ENCODE results near the gene FOXP1. TPM values are rescaled to one million over a fixed set of nuclear protein-coding genes. Genes with fewer than 3 reads are reported as not detected.

Gene FOXP1
- total RNA-seq, 4 donors from 2014 or later = 54.2 to 152 (median 129) TPM

DNA sequence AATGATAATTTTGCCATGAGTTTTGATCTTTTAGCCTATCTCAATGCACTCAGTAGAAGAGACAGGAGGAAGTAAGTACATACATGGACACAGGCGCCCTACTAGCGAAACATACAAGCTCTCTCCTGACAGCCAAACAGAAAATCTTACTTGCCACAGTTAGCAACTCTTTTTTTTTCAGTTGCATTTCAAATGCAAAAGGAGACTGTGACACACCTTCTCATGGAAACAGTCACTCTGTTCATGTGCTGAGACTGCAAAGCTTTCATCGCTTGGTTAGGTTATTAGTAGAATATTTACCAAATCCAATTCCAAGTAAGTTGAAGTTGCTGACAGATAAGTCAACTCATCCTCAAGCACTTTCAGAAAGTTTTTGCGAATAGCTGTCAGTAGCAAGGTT is 223.3 kb downstream of the FOXP1 start:
- Histone ChIP-seq H3K4me1 (no peaks in the 10 kb centered on the region), H3K9me3 (no peaks in the 10 kb centered on the region), H3K27ac (no peak overlapping the region), H3K36me3 (no peaks in the 10 kb centered on the region), H3K27me3 (no peaks in the 10 kb centered on the region), H3K4me3 (no peak overlapping the region)
- TF ChIP-seq, protein P1, sequence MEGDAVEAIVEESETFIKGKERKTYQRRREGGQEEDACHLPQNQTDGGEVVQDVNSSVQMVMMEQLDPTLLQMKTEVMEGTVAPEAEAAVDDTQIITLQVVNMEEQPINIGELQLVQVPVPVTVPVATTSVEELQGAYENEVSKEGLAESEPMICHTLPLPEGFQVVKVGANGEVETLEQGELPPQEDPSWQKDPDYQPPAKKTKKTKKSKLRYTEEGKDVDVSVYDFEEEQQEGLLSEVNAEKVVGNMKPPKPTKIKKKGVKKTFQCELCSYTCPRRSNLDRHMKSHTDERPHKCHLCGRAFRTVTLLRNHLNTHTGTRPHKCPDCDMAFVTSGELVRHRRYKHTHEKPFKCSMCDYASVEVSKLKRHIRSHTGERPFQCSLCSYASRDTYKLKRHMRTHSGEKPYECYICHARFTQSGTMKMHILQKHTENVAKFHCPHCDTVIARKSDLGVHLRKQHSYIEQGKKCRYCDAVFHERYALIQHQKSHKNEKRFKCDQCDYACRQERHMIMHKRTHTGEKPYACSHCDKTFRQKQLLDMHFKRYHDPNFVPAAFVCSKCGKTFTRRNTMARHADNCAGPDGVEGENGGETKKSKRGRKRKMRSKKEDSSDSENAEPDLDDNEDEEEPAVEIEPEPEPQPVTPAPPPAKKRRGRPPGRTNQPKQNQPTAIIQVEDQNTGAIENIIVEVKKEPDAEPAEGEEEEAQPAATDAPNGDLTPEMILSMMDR (IDR thresholded peaks at IDR 0.05) = no peak
- TF ChIP-seq POLR2A (IDR thresholded peaks at IDR 0.05) = no peak
- intact Hi-C loops (cut with DNase I; ENCODE audit: low total_unique reads) = no loop called here
- no peak for DNase-seq

DNA sequence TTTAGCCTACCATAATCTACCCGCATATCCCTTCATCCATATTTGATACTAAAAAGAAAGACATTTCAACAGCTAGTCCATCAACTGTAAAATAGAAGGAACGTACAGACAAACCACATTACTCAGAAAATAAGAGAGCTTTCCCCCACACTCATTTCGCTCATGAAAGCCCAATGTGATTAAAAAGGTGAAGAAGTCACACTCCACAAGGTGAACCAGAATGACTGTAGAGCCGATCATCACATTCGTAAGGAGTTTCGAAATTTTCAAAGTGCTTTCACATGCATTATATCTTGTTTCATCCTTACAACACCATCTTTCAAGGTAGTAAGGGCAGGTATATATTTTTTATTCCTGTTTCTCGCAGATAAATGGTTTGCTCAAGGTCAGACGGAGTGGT is 225.3 kb downstream of the FOXP1 start:
- Histone ChIP-seq H3K27ac (no peak overlapping the region), H3K36me3 (no peaks in the 10 kb centered on the region), H3K4me1 (no peaks in the 10 kb centered on the region), H3K9me3 (no peaks in the 10 kb centered on the region), H3K4me3 (no peak overlapping the region), H3K27me3 (no peaks in the 10 kb centered on the region)
- no peak for DNase-seq
- TF ChIP-seq, protein P1 (IDR thresholded peaks at IDR 0.05) = no peak
- no peak for TF ChIP-seq POLR2A (IDR thresholded peaks at IDR 0.05)
- intact Hi-C loops (cut with DNase I; ENCODE audit: low total_unique reads) = no loop called here

DNA sequence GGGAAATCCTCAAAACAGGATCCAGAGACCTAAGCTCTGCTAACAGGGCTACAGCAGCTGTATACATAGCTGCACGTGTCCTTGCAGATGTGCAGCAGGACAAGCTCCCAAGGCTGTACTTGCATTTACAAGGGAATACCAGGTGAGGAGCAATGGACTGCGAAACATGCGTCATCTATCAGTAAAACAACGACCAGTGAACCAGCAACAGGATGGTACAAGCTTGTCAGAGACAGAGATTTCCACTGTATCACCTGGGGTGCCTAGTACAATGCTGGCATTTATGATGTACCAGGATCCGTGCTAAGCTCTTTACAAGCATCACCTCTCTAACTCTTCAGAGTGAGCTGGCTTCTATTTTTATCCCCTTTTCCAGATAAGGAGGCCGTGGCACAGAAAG is 227.3 kb downstream of the FOXP1 start:
- H3K36me3 ChIP-seq = no peaks in the 10 kb centered on the region
- no peaks in the 10 kb centered on the region for H3K4me1 ChIP-seq
- no peak overlapping the region for H3K4me3 ChIP-seq
- TF ChIP-seq, protein P1 (IDR thresholded peaks at IDR 0.05) = no peak
- no peak for TF ChIP-seq POLR2A (IDR thresholded peaks at IDR 0.05)
- H3K27ac ChIP-seq = no peak overlapping the region
- no peaks in the 10 kb centered on the region for H3K9me3 ChIP-seq
- intact Hi-C loops (cut with DNase I; ENCODE audit: low total_unique reads) = no loop called here
- no peaks in the 10 kb centered on the region for H3K27me3 ChIP-seq
- no peak for DNase-seq

DNA sequence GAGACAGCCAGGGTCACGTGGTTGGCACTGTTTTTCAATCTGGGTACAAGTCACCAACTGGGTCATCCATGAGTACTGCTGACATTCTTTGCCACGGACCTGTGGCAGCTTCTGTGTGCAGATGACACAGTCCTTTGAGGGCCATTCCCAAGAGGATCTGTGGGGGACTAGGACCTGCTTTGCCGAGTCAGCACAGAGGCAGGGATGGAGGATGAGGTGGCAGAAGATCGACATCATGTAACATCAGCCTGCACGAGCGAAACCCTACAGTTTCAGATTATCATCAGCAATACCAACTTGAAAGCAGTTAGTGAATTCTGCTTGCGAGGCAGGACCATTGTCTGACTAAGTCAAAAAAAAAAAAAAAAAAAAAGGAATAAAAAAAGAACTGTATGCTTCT is 227.7 kb downstream of the FOXP1 start:
- Histone ChIP-seq H3K36me3 (no peaks in the 10 kb centered on the region), H3K27ac (no peak overlapping the region), H3K9me3 (no peaks in the 10 kb centered on the region), H3K4me1 (no peaks in the 10 kb centered on the region), H3K4me3 (no peak overlapping the region), H3K27me3 (no peaks in the 10 kb centered on the region)
- TF ChIP-seq, protein P1 (IDR thresholded peaks at IDR 0.05) = no peak
- TF ChIP-seq POLR2A (IDR thresholded peaks at IDR 0.05) = no peak
- DNase-seq = no peak
- intact Hi-C loops (cut with DNase I; ENCODE audit: low total_unique reads) = no loop called here

DNA sequence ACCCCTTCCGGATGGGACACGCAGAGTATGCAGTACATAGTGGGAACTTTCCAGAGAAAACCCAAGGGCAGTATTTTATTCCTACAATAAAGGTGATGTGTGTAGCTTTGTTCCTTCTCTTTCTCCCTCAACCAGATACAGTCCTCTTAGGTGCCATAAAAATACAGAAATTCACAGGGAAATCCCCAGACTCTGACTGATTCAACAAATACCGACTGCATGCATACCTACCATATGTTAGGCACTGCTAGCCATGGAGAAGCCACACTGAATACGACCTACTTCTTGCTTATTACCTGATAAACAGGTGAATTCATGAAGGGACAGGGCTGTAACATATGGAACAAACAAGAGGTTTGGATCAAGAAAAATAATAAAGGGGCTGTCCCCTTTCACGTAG is 228.5 kb downstream of the FOXP1 start:
- no peaks in the 10 kb centered on the region for H3K9me3 ChIP-seq
- H3K4me1 ChIP-seq = no peaks in the 10 kb centered on the region
- no peak for DNase-seq
- intact Hi-C loops (cut with DNase I; ENCODE audit: low total_unique reads) = no loop called here
- H3K36me3 ChIP-seq = no peaks in the 10 kb centered on the region
- no peak for TF ChIP-seq POLR2A (IDR thresholded peaks at IDR 0.05)
- TF ChIP-seq, protein P1 (IDR thresholded peaks at IDR 0.05) = no peak
- no peak overlapping the region for H3K4me3 ChIP-seq
- no peak overlapping the region for H3K27ac ChIP-seq
- no peaks in the 10 kb centered on the region for H3K27me3 ChIP-seq

All from uterus (tissue), 4 donors.